GM18951 (cell line): ENCODE data around the gene CRELD2.

Experiments
- POLR2A ChIP-seq: IDR thresholded peaks from 4 replicates; pipeline ENCODE4 v1.6.1; 2011; ENCODE audit warnings: mild to moderate bottlenecking; ENCODE audit not compliant: insufficient read length, insufficient read depth; ENCODE audit errors: extremely low read depth
- in situ Hi-C: fragments of 300-500 bp; cut with MboI; formaldehyde crosslinking; loops from one replicate; pipeline ENCODE4 v1.12.0; 2022; ENCODE audit warnings: low sequenced_read_pairs, mixed read lengths, inconsistent platforms; ENCODE audit not compliant: unreplicated experiment

Gene CRELD2

DNA sequence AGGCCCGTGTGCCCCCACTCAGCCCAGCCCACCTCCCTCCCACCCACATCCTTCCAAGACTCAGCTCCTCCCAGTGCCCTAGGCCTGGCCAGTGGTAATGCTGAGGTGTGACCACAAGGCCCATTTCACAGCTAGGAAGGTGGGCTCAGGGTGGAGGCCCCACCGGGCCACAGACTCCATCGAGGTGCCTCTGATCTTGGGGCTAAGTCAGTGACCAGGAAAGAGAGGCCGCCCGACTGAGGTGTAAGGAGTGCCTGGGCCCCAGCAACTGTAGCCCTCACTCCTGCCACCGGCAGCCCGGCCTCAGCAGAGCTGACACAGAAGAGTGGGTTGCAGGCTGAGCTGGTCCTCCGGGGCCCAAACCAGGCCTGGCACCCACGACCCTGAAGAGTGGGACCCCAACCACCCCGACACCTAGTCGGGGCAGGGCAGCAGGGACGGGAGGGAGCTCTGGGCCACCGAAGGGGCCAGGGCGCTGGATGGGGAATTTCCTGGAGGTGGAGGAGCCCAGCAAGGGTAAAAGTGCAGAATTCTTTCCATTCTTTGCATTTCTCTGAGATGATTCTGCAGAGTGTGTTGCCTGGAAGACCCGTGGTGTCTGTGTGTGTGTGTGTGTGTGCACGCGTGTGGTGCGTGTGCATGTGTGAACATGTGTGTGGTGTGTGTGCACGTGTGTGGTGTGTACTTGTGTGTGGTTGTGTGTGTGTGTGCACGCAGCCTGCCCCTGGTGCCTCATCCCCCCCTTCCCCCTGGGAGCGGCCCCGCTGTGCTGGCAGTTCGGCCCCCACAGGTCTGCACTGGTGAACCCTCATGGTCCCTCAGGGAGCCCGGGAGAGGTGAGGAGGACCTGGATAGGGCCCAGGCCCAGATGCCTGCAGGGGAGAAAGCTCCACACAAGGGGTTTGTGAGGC is 33.8 kb downstream of the CRELD2 start:
- no peak for TF ChIP-seq POLR2A
- in situ Hi-C loops = no loop called here

DNA sequence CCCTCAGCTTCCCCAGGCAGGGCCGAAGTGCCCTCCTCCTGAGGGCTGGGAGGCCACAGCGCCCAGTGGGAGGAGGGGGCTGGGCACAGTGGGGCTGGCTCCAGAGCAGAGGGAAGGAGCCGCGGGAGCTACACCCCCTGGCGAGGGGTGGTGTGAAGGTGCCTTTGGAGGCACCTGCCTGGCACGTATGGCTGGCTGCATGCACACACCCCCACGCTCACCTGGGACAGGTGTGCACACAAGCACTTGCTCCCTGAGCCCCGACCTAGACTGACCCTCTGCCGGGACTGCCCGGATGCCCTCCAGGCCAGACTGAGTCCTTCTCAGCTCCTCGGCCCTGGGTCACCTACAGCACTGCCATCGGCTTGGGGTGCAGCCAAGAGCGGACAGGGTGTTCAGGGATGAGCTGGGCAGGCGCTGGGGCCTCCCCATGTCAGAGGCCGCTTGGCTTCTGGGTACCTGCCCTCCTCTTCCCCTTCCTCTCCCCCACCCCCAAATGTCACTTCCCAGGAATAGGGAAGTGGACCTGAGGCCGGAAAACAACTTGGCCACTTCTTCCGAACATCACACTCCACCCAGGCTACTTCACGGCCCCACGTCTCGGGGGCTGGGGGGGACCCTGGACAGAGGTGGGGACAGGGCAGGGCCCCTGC is 34.7 kb downstream of the CRELD2 start:
- in situ Hi-C loops = no loop called here
- TF ChIP-seq POLR2A = no peak

DNA sequence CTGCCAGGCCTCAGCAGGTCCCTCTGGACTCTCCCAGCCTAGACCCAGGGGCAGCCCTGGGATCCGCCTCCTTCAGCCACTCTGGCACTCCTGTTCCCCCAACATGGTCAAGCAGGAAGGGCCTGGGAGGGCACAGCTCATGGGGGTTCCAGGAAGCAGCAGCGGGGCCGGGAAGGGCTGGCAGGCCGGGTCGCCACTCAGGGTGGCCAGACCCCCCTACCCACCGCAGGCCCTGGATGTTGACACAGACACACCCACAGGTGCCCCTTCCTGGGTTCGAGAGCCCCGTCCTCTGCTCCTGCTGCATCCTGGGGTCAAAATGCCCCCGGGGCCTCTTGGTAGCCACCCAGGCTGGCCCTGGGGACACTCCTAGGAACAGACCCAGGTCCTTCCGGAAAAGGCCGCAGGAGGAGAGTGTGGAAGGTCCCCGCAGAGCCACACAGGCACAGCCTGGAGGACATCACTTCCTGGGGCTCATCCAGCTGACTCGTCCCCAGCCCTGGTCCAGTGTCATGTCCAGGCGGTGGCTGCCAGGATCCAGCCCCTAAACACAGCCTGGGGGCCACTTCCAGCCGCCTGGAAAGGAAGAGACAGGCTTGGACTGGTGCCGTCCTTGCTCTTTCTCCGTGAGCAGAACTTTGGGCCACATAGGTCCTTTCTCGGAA is 35.4 kb downstream of the CRELD2 start:
- in situ Hi-C loops = no loop called here
- TF ChIP-seq POLR2A = no peak

GRCh38 chr22:49954354-49954753 is 35.9 kb downstream of the CRELD2 start:
- TF ChIP-seq POLR2A = no peak
- in situ Hi-C loops = no loop called here

- TF ChIP-seq POLR2A = no peak
- in situ Hi-C loops = no loop called here
Measured at GRCh38 chr22:49954991-49955580, 36.7 kb downstream of the CRELD2 start.

DNA sequence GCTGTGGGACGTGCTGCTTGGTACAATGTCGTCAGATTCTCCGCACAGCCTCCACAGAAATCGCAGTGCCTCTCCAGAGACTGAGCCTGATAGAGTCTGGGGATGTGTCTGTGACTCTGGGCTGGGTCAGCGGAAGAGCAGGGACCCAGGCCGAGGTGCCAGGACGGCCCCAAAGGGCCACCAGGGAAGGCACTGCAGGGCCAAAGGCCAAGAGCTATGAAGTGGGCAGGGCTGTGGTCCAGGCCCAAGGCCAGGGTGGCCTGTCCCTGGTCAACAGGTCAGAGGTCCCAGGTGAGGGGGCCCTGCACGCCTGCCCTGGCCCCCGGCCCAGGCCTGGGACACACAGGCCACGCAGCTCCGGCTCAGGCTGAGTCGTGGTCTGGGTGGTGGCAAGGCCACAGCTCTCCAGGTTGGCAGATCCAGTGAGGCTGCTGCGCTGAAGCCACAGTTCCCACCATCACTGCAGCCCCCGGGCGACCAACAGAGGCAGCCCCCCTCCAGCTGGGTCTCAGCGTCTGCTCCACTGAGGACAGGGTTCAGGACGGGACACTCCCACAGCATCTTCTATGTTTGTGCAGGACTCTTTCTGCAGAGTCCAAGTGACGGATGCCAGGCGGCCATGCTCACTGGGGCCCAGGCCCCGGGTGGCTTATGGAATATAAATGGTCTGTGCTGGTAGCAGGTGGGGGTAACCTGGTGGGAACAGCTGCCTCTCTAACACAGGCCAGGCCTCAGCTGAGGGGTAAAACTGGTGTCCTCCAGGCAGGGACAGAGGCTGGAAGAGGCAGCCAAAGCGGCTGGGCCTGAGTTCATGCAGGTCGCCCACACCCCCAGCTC is 37.4 kb downstream of the CRELD2 start:
- in situ Hi-C loops = no loop called here
- no peak for TF ChIP-seq POLR2A

DNA sequence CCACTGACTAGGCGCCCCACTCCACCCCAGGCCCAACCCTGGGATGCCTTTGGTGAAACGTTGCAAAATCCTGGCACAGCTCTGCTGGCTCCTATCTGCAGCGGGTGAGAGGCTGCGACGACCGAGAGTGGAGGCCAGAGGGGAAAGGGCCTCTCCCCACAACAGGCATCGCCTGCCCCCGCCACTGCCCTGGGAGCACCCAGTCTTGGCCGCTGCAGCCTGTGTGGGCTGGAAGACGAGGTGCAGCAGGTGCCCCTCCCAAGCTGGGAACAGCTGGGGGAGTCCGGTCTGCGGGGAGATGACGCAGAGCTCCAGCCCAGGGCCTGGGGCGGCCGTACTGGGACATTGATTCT is 38.0 kb downstream of the CRELD2 start:
- in situ Hi-C loops = no loop called here
- no peak for TF ChIP-seq POLR2A

GRCh38 chr22:49956914-49957825 is 38.7 kb downstream of the CRELD2 start:
- no peak for TF ChIP-seq POLR2A
- in situ Hi-C loops = no loop called here

DNA sequence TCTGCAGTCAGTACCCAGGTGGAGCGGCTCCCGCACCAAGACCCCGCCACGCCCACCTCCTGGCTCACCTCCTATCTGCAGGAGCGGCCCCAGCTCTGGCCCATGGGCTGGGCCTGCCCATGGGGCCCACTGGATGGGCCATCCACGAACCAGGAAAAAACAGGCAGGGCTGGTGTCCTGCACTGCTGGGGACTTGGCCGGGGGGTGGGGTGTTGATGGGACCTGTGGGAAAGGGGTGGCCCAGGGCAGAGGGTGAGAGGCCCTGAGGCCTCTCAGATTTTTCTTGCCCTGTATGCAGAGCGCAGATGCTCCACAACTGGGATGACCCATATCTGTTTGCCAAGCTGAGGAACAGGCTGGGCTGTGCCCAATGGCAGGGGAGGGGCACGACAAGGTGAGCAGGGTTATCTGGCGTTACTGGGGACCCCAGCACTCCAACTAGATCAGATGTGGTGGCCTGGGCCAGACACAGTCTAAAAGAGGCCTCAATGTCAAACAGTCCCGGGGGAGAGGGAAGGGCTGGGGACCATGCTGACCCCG is 39.5 kb downstream of the CRELD2 start:
- no peak for TF ChIP-seq POLR2A
- in situ Hi-C loops = no loop called here

DNA sequence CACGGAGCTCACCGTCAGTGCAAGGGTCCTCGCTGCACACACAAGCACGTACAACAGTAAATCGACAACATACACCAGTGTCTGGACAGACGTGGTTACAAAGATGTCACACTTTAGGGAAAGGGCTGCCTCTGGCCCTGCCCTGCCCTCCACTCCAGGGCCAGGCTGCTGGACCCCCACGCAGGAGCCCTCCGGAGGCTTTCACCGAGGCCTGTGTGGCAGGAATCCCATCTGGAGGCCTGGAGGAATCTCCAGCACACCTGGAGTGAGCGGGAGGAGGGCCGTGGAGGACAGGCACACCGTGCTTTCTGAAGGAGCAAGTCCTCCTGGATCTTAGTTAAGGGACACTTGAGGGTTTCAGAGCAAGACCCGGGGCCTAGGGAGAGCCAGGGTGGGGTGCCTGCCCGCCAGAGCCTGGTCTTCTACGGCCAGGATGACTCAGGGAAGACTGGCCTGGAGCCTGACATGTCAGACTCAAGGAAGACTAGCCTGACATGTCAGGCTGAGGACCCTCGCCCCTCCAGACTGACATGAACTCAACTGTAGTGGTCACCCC is 40.0 kb downstream of the CRELD2 start:
- in situ Hi-C loops = no loop called here
- no peak for TF ChIP-seq POLR2A

DNA sequence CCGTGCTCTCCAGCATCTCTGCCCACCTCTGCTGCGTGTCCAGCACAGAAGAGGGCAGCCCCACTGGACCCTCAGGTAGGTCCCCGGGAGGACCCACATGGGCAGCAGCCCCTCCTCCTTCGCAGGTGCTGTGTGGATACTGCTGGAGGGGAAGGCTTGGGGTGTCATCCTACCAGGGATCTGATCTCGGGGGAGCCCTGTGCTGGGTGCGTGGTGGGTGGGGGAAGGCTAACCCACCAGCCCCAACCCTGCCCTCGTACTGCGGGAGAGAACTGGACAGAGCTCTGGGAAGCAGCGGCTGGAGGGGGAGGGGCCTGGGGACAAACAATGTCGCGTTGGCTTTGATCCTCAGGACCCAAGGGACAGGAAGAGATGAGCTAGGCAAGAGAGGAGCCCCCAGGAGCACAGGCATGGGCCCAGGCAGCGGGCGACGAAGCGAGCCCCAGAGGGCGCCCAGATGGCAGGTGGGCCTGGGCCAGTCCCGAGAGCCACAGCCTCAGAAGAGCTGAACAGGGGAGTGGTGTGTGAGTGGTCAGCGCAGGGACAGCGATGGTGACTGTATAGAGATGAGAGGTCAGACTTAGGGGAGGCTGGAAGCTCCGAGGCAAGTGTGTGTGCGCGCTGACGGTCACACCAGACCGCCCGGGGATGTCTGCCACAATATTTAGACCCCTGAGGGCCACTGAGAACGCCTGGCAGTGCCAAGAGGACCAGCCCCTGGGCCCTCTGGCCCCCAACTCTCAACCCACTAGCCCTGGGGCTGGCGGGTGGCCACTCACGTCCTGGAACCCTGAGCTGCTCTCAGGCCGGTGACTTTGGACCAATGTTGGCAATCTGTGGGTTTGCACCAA is 40.7 kb downstream of the CRELD2 start:
- in situ Hi-C loops = no loop called here
- TF ChIP-seq POLR2A = no peak

- no peak for TF ChIP-seq POLR2A
- in situ Hi-C loops = no loop called here
Measured at GRCh38 chr22:49959782-49960158, 41.3 kb downstream of the CRELD2 start.
